WI38 (cell line): ENCODE measurements around the gene KLHL13.
"Not testable (repeated sequence)": the region's sequence is repeated elsewhere in the genome, so short reads cannot be mapped to it uniquely, and the experiment has no call there.

Source experiments
- H3K4me3 ChIP-seq: 2 replicates; pipeline ENCODE4 v1.5.1; 2011; ENCODE audit warnings: low read depth, mild to moderate bottlenecking, control low read depth, low read length
- CTCF ChIP-seq: IDR thresholded peaks from 2 replicates; pipeline ENCODE4 v1.5.1; 2012; ENCODE audit warnings: low read depth, mild to moderate bottlenecking, control low read depth, low read length

The KLHL13 gene

GRCh38 chrX:118016422-118016821 lies 100.2 kb downstream of the KLHL13 start:
- no peak overlapping the region for H3K4me3 ChIP-seq
- no peak for TF ChIP-seq CTCF

DNA sequence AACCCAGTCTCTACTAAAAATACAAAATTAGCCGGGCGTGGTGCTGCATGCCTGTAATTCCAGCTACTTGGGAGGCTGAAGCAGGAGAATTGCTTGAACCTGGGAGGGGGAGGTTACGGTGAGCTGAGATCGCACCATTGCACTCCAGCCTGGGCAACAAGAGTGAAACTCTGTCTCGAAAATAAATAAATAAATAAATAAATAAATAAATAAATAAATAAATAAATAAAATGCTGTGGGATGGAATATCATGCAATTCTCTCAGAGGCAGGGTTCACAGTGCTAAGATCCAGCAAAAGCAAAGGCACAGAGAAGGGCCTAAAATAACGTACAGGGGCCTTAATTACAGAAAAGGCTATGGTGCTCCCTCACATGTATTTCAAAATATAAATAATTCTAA lies 114.2 kb downstream of the KLHL13 start:
- not testable (repeated sequence) for H3K4me3 ChIP-seq

GRCh38 chrX:118000518-118000917 lies 116.1 kb downstream of the KLHL13 start:
- no peak overlapping the region for H3K4me3 ChIP-seq
- no peak for TF ChIP-seq CTCF

- no peak for TF ChIP-seq CTCF
- H3K4me3 ChIP-seq, result no peak overlapping the region
Observed at GRCh38 chrX:117998171-117998570, 118.4 kb downstream of the KLHL13 start.

DNA sequence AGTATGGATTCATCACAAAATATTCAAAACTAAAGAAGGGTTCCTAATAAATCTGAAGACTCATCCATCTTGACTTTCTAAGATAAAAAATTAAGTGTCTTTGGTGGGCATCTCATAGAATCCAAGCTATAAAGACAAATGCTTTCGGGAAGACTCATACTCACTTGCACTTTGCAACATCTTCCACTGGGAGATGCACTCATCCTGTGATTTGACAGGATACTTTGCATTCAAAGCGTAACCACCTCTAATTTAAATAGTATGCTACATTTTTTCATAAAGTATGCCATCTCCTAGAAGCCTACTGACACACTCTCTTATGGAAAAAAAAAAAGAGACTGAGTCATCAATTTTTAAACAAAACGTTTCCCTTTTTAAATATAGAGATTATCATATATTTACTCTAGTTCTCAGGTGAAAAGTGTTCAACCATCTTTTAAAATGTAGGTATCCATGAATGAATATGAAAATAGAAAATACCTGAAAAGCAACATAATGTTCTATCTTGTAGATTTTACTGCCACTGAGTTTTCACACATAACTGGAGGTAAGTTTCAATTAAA lies 119.6 kb downstream of the KLHL13 start:
- H3K4me3 ChIP-seq, result no peak overlapping the region
- TF ChIP-seq CTCF, result peak; percentile 53

DNA sequence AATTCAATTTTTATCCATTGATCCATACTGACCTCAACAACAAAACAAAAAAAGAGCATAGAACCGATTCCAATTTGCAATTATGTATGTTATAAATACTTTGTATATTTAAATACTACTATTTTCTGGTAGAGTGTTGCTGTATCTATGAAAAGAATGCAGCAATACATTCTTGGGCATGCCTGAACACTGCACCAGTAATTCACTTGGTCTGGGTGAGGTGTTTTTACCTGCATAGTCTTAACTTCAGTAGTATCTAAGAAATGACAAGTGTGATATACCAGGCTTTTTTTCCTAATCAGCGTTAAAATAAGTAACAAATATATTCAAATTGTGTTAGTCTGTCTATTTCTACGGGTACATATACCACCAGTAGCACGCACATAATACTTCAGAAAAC lies 120.2 kb downstream of the KLHL13 start:
- no peak for TF ChIP-seq CTCF
- H3K4me3 ChIP-seq, result no peak overlapping the region

DNA sequence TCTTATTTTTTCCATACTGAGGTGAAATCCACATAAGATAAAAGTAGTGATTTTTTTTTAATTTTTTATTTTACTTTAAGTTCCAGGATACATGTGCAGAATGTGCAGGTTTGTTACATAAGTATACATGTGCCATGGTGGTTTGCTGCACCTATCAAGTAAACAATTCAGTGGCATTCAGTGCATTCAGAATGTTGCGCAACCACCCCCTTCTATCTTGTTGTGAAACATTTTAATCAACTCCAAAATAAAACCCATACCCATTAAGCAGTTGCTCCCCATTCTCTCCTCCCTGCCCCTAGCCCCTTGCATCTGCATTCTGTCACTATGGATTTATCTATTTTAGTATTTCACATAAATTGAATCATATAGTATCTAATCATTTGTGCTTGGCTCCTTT lies 121.2 kb downstream of the KLHL13 start:
- H3K4me3 ChIP-seq, result no peak overlapping the region
- TF ChIP-seq CTCF, result no peak

- no peak for TF ChIP-seq CTCF
- H3K4me3 ChIP-seq, result no peak overlapping the region
Observed at GRCh38 chrX:117992192-117992723, 124.4 kb downstream of the KLHL13 start.
